NB4 (cell line): ENCODE results near the gene RAB11FIP3.

Experiments used
- DNase-seq: peaks from one replicate; pipeline ENCODE4 v3.0.0; 2010; ENCODE audit warnings: low read depth
- H3K4me3 ChIP-seq: one replicate; pipeline ENCODE4 v1.5.1; 2011; ENCODE audit warnings: mild to moderate bottlenecking, low read depth, low read length, moderate library complexity
- MYC ChIP-seq: IDR thresholded peaks from 2 replicates; pipeline ENCODE4 v1.6.1; 2011; ENCODE audit warnings: low read depth, low read length
- POLR2A ChIP-seq: IDR thresholded peaks from 2 replicates; pipeline ENCODE4 v1.6.1; 2011; ENCODE audit warnings: mild to moderate bottlenecking; ENCODE audit not compliant: insufficient read length; ENCODE audit errors: extremely low read depth
- TF ChIP-seq, protein P1 (sequence below): IDR thresholded peaks from one replicate; pipeline ENCODE4 v1.5.1; 2012; ENCODE audit warnings: low read depth, low read length
- TF ChIP-seq, protein P2 (sequence below): IDR thresholded peaks from 2 replicates; pipeline ENCODE4 v1.6.1; 2011; ENCODE audit warnings: low read depth, low read length

RAB11FIP3 gene

DNA sequence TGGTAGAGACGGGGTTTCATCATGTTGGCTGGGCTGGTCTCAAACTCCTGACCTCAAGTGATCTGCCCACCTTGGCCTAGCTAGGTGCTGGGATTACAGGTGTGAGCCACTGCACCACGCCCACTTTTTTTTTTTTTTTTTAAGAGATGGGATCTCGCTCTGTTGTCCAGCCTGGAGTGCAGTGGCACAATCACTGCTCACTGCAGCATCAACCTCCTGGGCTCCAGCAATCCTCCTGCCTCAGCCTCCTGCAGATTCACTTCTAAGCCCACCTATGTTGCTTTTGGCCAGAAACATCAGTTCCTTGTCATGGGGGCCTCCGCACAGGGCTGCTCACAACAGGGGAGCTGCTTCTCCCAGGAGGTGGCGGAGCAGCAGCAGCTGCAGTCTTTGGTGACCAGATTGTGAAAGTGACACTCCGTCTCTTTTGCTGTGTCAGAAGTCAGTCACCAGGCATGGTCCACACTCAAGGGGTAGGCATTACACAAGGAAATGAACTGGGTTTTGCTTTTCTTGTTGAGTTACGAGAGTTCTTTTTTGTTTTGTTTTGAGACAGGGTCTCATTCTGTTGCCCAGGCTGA is 32.9 kb upstream of the RAB11FIP3 start:
- DNase-seq = peak; percentile 45
- no peak for TF ChIP-seq MYC
- TF ChIP-seq, protein P1, sequence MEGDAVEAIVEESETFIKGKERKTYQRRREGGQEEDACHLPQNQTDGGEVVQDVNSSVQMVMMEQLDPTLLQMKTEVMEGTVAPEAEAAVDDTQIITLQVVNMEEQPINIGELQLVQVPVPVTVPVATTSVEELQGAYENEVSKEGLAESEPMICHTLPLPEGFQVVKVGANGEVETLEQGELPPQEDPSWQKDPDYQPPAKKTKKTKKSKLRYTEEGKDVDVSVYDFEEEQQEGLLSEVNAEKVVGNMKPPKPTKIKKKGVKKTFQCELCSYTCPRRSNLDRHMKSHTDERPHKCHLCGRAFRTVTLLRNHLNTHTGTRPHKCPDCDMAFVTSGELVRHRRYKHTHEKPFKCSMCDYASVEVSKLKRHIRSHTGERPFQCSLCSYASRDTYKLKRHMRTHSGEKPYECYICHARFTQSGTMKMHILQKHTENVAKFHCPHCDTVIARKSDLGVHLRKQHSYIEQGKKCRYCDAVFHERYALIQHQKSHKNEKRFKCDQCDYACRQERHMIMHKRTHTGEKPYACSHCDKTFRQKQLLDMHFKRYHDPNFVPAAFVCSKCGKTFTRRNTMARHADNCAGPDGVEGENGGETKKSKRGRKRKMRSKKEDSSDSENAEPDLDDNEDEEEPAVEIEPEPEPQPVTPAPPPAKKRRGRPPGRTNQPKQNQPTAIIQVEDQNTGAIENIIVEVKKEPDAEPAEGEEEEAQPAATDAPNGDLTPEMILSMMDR = peak; percentile 4
- H3K4me3 ChIP-seq = no peak overlapping the region

DNA sequence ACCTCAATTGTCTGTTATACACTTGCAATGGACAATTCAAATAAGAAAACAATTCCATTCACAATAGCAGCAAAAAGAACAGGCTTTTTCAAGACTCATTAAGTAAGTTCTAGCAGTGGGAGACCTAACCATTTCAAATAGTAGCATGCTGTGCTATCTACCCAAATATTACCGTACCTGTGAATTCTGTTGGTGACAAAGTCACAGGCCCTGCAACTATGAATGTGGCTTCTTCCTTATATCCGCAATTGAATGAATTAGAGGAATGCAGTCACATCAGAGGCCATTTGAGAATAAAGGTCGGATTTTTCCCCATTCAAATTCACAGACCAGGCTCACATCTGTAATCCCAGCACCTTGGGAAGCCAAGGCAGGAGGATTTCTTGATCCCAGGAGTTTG is 29.2 kb upstream of the RAB11FIP3 start:
- no peak for DNase-seq
- H3K4me3 ChIP-seq = peak overlapping the region; percentile 60
- no peak for TF ChIP-seq POLR2A
- TF ChIP-seq, protein P1 = no peak

DNA sequence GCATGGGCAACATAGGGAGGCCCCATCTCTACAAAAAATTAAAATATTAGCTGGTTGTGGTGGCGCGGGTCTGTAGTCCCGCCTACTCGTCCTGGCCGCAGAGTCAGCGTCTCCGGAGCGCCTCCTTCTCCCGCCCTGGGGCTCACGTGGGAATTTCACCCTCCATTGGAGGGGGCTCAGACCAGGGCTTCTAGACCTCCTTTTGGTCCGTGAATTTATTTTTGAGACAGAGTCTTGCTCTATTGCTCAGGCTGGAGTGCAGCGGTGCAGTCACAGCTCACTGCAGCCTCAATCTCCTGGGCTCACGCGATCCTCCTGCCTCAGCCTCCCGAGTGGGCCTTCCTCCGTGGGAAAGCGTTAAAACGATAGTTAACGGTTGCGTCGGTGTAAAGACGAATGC is 28.8 kb upstream of the RAB11FIP3 start:
- TF ChIP-seq, protein P2, sequence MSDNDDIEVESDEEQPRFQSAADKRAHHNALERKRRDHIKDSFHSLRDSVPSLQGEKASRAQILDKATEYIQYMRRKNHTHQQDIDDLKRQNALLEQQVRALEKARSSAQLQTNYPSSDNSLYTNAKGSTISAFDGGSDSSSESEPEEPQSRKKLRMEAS = no peak
- TF ChIP-seq POLR2A = peak; percentile 10
- DNase-seq = peak; percentile 58
- peak overlapping the region; percentile 60 for H3K4me3 ChIP-seq

DNA sequence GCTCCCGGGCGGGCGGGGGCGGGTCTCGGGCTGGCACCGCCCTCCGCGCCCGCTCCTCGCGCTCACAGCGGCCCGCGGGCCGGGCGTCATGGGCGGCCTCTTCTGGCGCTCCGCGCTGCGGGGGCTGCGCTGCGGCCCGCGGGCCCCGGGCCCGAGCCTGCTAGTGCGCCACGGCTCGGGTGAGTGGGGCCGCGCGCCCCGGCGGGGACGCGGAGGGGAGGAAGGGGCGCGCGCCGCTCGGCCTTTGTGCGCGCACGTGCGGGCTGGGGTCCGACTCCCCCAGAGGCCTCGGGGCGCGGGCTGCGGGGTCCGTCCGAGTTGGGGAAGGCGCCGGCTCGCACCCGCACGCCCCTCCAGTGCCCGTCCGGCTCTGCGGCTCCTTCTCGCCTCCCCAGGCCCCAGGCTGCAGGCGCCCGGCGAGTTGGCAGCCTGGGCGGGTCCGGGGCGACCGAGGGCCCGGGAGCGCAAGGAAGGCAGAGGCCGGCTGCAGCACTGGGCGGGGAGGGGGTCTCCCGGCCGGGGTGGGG is 28.3 kb upstream of the RAB11FIP3 start, which contains the start of gene NME4:
NME4 (plus strand) TSS at position 65 of the 527 bp plus-strand sequence; CDS start at position 89, 24 bp downstream.
- TF ChIP-seq POLR2A = peak; percentile 65
- TF ChIP-seq, protein P2 = 0 out of 2 replicates have a peak, but pooled peaks have one; percentile 15
- TF ChIP-seq, protein P1 = no peak
- peak within 1 kb of the TSS; percentile 60 for H3K4me3 ChIP-seq
- DNase-seq = peak; percentile 61

DNA sequence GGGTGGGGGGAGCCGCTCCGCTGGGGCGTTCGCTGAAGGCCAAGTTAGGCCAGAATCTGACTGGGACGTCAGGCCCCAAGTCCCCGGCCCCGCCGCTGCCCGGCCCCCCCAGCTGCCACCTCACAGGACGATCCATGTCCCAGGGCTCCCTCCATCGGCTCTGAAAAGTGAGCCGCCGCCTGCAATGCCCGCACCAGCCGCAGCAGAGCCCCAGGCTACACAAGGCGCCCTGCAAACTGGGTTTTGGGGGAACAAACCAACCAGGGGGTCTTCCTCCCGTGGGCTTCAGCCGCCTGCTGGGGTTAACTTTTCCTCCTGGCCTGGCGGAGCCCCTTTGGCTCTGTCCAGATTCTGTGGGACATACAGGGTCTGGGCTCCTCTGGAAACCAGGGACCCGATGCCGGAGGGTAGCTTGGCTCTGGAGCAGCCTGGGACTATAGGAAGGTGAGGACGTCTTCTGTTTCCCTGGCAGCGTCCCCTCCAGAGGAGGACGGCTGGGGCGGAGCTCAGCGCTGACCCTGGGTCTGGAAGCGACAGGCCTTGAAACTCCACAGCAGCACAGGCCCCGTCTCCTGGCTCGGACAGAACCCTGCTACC is 27.6 kb upstream of the RAB11FIP3 start:
- TF ChIP-seq, protein P2 = no peak
- no peak for DNase-seq
- H3K4me3 ChIP-seq = no peak overlapping the region

DNA sequence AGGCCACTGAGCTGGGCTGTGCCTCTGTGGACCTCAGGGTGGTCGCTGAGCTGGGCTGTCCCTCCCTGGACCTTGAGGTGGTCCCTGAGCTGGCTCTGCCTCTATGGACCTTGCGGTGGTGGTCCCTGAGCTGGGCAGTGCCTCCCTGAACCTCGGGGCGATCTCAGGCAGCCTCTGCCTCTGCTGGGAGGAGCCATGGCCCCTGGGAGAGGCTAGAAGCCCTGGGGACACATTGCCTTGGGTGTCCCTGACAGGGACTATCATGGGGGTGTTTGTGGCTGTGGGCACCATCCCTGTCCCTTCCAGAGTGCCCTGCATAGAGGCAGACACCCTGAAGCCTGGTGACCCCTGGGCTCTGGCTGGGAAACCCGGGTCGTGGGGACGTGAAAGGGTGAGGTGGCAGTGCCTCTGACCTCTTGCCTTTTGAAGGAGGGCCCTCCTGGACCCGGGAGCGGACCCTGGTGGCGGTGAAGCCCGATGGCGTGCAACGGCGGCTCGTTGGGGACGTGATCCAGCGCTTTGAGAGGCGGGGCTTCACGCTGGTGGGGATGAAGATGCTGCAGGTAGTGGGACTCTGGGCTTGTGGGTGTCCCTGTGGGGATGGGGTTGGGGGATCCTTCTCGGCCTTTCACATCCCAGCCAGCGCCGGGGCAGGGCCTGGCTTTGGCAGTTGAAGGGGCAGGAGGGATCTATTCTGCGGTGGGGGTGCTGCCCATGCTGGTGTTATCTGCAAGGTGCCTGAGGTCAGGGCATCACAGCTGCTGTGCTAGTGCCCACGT is 26.7 kb upstream of the RAB11FIP3 start:
- DNase-seq = no peak
- H3K4me3 ChIP-seq = no peak overlapping the region
- TF ChIP-seq, protein P1 = no peak
- TF ChIP-seq, protein P2 = no peak
- TF ChIP-seq MYC (no peak), POLR2A (no peak)
